ENCODE data around the gene EFHC1.
A peak's percentile ranks its signal among the peaks of the same experiment; 100 is the strongest.

The EFHC1 gene

GRCh38 chr6:52540286-52540902 lies 120.3 kb downstream of the EFHC1 start:
- TF ChIP-seq GLIS3 (CRISPR knock-in tag; IDR thresholded peaks at IDR 0.05): no peak
- no peak for TF ChIP-seq TSHZ2 (CRISPR knock-in tag; IDR thresholded peaks at IDR 0.05)
- no peak for TF ChIP-seq TCF4 (CRISPR knock-in tag; IDR thresholded peaks at IDR 0.05; ENCODE audit: borderline replicate concordance)
- no peak for TF ChIP-seq SNAI2 (CRISPR knock-in tag; IDR thresholded peaks at IDR 0.05)
- TF ChIP-seq CREB5 (CRISPR knock-in tag; IDR thresholded peaks at IDR 0.05; ENCODE audit: low read depth): no peak
- TF ChIP-seq POU6F1 (CRISPR knock-in tag; IDR thresholded peaks at IDR 0.05; ENCODE audit: borderline replicate concordance, low read depth): no peak
- no peak for TF ChIP-seq CSRNP3 (CRISPR knock-in tag; IDR thresholded peaks at IDR 0.05)
- TF ChIP-seq OSR1 (CRISPR knock-in tag; IDR thresholded peaks at IDR 0.05): no peak
- no peak for TF ChIP-seq CSDC2 (CRISPR knock-in tag; IDR thresholded peaks at IDR 0.05)
- no peak for TF ChIP-seq RARB (CRISPR knock-in tag; IDR thresholded peaks at IDR 0.05)
- no peak for TF ChIP-seq BACH2 (CRISPR knock-in tag; IDR thresholded peaks at IDR 0.05; ENCODE audit: borderline replicate concordance)
- no peak for TF ChIP-seq PATZ1 (CRISPR knock-in tag; IDR thresholded peaks at IDR 0.05; ENCODE audit: borderline replicate concordance)
- TF ChIP-seq ZNF70 (CRISPR knock-in tag; IDR thresholded peaks at IDR 0.05): no peak
- no peak for TF ChIP-seq ESRRG (CRISPR knock-in tag; IDR thresholded peaks at IDR 0.05)
- no peak for TF ChIP-seq ZFP3 (CRISPR knock-in tag; IDR thresholded peaks at IDR 0.05)
- no peak for TF ChIP-seq ZC3H10 (CRISPR knock-in tag; IDR thresholded peaks at IDR 0.05)
- no peak for TF ChIP-seq PPARA (CRISPR knock-in tag; IDR thresholded peaks at IDR 0.05; ENCODE audit: borderline replicate concordance)
- ATAC-seq: peak; percentile 45

- TF ChIP-seq CREB5 (CRISPR knock-in tag; IDR thresholded peaks at IDR 0.05; ENCODE audit: low read depth) (no peak), ARNTL (CRISPR knock-in tag; IDR thresholded peaks at IDR 0.05; ENCODE audit: borderline replicate concordance, low read depth) (no peak), ZFP30 (CRISPR knock-in tag; IDR thresholded peaks at IDR 0.05) (no peak), ZNF8 (CRISPR knock-in tag; IDR thresholded peaks at IDR 0.05) (no peak), RARB (CRISPR knock-in tag; IDR thresholded peaks at IDR 0.05) (no peak), POU6F1 (CRISPR knock-in tag; IDR thresholded peaks at IDR 0.05; ENCODE audit: borderline replicate concordance, low read depth) (no peak), CSDC2 (CRISPR knock-in tag; IDR thresholded peaks at IDR 0.05) (no peak), ZFP3 (CRISPR knock-in tag; IDR thresholded peaks at IDR 0.05) (no peak), OSR1 (CRISPR knock-in tag; IDR thresholded peaks at IDR 0.05) (no peak)
- no peak for ATAC-seq
These were observed 121.0 kb downstream of the EFHC1 start for GRCh38 chr6:52541135-52541534.
